HG03378 (cell line): ENCODE results near the gene KIF5C.

ENCODE experiments used
- ATAC-seq: cut with Tn5 transposase; IDR thresholded peaks from one replicate; pipeline ENCODE4 v1.9.1; 2021; ENCODE audit warnings: mild to moderate bottlenecking, moderate library complexity; ENCODE audit not compliant: unreplicated experiment

Gene KIF5C

GRCh38 chr2:149038442-149039212 is 163.6 kb downstream of the KIF5C start, which contains the start of gene LYPD6B:
Gene LYPD6B, plus strand, starts transcription at chr2:149038699. Its CDS starts 92,250 bp downstream, at chr2:149130949.
- no peak for ATAC-seq

- ATAC-seq = no peak
These were observed 164.2 kb downstream of the KIF5C start for GRCh38 chr2:149039213-149039724.

- peak; percentile 53 for ATAC-seq
These were observed 165.4 kb downstream of the KIF5C start for GRCh38 chr2:149040451-149040850.

GRCh38 chr2:149041482-149041881 is 166.5 kb downstream of the KIF5C start:
- no peak for ATAC-seq

GRCh38 chr2:149042881-149043280 is 167.9 kb downstream of the KIF5C start:
- ATAC-seq = no peak

- no peak for ATAC-seq
These were observed 169.5 kb downstream of the KIF5C start for GRCh38 chr2:149044500-149044899.

- ATAC-seq = no peak
These were observed 172.1 kb downstream of the KIF5C start for GRCh38 chr2:149047118-149047517.

- ATAC-seq = peak; percentile 34
These were observed 174.1 kb downstream of the KIF5C start for GRCh38 chr2:149049142-149049541.

- peak; percentile 95 for ATAC-seq
These were observed 175.2 kb downstream of the KIF5C start for GRCh38 chr2:149050188-149050587.

GRCh38 chr2:149055751-149056150 is 180.7 kb downstream of the KIF5C start:
- no peak for ATAC-seq

- ATAC-seq = no peak
These were observed 181.7 kb downstream of the KIF5C start for GRCh38 chr2:149056541-149057255.

GRCh38 chr2:149057401-149057800 is 182.4 kb downstream of the KIF5C start:
- ATAC-seq = no peak

- no peak for ATAC-seq
These were observed 183.9 kb downstream of the KIF5C start for GRCh38 chr2:149058936-149059335.

GRCh38 chr2:149059822-149060221 is 184.8 kb downstream of the KIF5C start:
- no peak for ATAC-seq

- no peak for ATAC-seq
These were observed 186.2 kb downstream of the KIF5C start for GRCh38 chr2:149061133-149061745.

- no peak for ATAC-seq
These were observed 187.5 kb downstream of the KIF5C start for GRCh38 chr2:149062531-149062930.

GRCh38 chr2:149063177-149063576 is 188.2 kb downstream of the KIF5C start:
- ATAC-seq = no peak

GRCh38 chr2:149064365-149064841 is 189.4 kb downstream of the KIF5C start:
- ATAC-seq = no peak

- ATAC-seq = no peak
These were observed 190.0 kb downstream of the KIF5C start for GRCh38 chr2:149064856-149065630.

- no peak for ATAC-seq
These were observed 193.4 kb downstream of the KIF5C start for GRCh38 chr2:149068225-149068995.
